Measurements from ENCODE around the gene CCDC78.

The CCDC78 gene

DNA sequence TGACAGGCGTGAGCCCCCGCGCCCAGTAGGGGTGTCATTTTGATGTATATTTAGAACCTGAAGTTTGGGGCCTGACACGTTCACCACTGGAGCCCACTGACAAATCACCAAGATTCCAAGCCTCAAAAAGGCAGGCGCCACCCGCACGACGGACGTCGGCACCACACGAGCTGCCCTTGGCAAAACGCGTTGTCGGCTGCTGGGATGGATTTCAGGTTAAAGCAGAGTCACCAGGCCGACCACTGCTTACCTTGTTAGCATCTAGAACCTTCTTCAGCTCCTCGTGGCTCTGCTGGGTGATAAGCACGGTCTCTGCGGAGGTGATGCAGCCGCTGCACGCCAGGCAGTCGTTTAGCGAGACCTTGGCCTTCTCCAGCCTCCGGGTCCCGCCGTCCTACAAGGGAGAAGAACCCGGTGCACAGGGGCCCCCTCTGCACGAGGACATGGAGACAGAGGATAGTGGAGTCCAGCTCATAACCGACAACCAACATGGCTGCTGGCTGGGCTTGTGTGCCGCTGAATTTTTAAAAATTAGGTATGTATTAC lies 10.8 kb upstream of the CCDC78 start:
- no peak for DNase-seq

GRCh38 chr16:735982-736453 lies 9.8 kb upstream of the CCDC78 start:
- DNase-seq: no peak

- no peak for DNase-seq
Measured at GRCh38 chr16:734981-735881, 9.0 kb upstream of the CCDC78 start.

GRCh38 chr16:734208-734980 lies 8.2 kb upstream of the CCDC78 start:
- no peak for DNase-seq

GRCh38 chr16:733382-734207 lies 7.4 kb upstream of the CCDC78 start:
- DNase-seq: no peak

DNA sequence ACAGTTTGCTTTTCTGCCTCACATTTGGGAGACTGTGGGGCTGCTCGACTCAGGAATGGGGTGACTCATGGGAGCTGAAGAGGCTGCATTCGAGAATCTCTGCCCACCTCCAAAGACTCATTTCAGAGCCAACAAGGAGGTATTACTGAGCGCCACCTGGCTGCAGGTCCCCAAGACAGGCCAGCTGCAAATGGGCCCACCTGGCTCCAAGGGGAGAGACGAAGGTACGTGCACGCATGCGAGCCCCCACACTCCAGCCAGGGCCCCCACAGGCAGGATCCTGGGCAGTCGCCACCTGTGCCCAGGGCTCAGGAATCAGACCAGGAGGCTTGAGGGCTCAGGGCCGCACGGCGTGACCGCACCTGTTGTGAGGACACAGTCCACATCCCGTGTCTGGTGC lies 6.7 kb upstream of the CCDC78 start:
- no peak for DNase-seq

DNA sequence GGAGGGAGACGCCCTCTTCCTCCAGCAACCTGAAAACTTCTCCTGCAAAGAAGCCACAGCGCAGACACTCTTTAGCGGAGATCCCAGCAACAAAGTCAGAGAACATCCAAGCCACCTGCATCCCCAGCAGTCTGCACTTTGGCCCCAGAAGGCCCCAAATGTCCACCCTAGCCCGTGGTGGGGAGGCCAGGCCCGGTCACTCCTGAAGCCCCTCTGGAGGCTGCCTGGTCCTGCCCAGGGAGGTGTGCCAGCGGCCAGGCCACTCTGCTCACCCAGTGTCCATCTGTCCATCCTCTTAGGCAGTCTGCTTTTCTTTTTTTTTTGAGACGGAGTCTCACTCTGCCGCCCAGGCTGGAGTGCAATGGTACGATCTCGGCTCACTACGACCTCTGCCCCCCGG lies 6.1 kb upstream of the CCDC78 start:
- no peak for DNase-seq

GRCh38 chr16:730666-731509 lies 4.6 kb upstream of the CCDC78 start:
- no peak for DNase-seq

GRCh38 chr16:729768-730665 lies 3.8 kb upstream of the CCDC78 start:
- no peak for DNase-seq

DNA sequence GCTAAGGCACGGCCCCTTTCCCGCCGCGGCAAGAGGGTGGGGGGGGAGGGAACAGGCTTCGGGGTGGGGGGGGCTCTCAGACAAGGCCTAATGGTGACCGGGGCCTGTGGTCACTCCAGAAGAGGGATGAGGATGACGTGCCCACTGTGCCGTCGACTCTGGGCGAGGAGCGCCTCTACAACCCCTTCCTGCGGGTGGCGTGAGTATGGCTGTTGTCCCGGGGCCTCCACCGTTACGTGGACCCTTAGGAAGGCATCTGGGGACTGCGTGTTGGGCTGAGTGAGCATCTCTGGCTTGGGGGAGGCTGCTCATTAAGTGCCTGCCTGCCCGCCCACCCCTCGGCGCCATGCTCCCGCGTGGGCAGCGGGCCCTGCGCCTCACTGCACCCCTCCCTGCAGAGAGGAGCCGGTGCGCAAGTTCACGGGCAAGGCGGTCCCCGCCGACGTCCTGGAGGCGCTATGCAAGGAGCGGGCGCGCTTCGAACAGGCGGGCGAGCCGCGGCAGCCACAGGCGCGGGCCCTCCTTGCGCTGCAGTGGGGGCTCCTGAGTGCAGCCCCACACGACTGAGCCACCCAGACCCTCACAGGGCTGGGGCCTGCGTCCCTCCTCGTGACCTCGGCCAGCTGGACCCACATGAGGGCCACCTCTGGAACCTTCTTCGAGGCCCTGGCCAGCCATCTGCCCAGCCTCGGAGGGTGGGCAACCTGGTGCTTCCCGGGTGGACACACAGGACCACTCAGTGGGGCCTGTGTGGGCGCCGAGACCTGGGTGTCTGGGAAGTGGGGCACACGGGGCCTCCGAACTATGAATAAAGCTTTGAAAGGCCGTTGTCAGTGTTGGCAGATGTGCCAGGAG lies 2.9 kb upstream of the CCDC78 start:
- no peak for DNase-seq

GRCh38 chr16:728131-728889 lies 2.1 kb upstream of the CCDC78 start:
- DNase-seq: no peak

DNA sequence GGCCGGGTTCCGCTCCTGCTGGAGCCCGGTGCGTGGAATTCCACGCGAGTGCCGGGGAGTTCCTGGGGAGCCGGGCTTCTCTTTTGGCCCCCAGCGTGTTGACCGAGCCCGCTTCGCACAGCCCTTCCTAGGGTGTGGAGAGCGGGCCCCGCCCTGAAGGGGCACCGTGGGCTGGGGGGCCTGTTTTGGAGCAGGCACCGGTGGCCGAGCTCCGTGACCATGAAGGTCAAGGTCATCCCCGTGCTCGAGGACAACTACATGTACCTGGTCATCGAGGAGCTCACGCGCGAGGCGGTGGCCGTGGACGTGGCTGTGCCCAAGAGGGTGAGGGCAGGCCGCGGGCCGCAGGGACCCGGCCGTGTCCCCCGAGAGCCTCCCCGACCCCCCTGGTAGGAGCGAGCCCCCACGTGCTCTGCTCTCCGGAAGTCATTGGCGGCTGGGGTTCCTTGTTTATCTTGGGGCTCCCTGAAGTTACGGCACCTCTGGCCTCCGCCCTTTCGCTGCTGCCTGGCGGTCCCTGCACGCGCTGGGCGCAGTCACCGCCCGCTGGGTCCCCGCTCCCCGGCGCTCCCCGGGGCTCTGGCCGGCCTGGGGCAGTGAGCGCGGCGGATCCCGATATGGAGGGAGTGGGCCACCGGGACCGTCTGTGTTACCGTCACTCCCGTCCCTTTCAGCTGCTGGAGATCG lies 1.2 kb upstream of the CCDC78 start:
- no peak for DNase-seq

- no peak for DNase-seq
Measured at GRCh38 chr16:726188-726437, 130 bp downstream of the CCDC78 start.

DNA sequence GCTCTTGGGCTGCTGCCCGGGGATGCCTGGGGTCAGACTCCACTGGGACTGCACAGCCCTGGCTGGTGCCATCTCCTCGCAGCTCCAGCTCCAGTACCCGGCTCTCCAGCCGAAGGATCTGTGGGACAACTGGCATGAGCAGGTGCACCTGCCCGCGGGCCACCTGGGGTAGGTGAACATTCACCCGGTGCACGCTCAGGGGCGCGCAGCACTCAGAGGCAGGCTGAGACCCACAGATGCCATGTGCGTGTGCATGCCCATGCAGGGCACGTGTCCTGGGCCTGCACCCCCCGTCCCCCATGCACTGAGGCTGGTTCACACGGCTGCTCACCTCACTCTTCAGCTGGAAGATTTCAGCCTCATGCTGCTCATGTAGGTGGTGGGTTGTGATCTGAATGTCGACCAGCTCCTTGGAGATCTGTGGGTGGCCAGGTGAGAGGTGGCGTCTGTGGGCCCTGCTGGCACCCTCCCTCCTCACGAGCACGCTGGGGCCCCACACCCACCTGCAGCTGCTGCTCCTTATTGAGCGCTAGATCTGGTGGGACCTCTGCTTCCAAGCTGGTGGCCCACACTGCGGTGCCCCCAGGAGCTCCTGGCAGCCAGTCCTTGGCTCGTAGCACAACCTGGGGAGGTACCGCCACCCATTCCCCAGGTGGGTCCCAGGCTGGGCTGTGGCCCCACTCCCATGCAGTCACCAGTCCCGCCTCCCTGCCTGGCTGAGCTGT lies 618 bp downstream of the CCDC78 start:
- DNase-seq: no peak

- DNase-seq: no peak
Measured at GRCh38 chr16:725041-725376, 1.2 kb downstream of the CCDC78 start.

DNA sequence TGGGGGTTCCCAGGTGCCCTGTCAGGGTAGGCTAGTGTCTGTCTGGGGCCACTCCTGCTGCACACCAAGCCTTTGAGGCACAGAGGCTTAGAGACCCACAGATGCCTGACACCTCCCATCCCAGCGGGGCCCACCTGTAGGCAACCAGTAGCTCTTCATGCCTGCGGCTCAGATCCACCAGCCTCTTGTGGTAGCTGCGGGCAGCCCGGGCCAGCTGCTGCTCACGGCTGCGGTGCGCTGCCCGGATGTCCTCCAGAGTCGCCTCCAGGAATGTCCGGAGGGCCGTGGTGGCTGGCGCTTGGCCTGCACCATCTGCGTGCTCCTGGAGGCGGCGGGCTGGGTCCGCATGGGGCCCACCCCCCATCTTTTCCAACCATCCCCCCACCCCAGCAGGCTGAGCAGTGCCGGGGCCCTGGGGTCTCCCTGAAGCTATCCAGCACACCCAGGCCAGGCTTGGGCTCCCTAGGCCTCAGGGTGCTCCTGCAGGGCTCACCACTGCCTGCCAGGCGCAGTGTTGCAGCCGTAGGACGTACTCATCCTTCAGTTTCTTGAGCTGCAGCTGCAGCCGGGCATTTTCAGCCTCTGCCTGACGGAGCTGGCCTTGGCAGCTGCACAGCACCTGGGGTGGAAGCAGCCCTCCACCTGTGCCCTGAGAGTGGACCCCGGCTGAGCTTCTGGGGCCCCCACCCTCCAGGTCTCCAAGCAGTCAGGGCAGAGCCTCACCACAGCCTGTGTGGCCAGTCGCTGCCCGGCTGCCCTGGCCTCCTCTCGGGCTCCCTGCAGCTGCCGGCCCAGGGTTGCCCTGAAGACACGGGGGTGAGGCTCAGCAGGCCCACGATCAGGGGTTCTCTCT lies 1.8 kb downstream of the CCDC78 start:
- no peak for DNase-seq

GRCh38 chr16:723695-724094 lies 2.5 kb downstream of the CCDC78 start:
- DNase-seq: no peak
